Adrenal gland (tissue), 5 donors: ENCODE results near the gene TRIO.

Experiments used
- CTCF ChIP-seq, 6 experiments: fragments of 450-650 bp in 4 of 6; fragments of 200-600 bp in 2 of 6; sonication (generic) in 1 of 6; IDR thresholded peaks; 1 replicate in 5 of 6; 2 replicates in 1 of 6; pipeline versions ENCODE4 v1.5.1 to v1.8.0; 2016 to 2021; ENCODE audit warnings: antibody characterized with exemption in 6 of 6, mild to moderate bottlenecking in 2 of 6, moderate library complexity in 1 of 6
- POLR2A ChIP-seq, 2 donors: fragments of 450-650 bp; IDR thresholded peaks; one replicate each; pipeline ENCODE4 v1.6.1; 2017; ENCODE audit warnings: antibody characterized with exemption in 2 of 2, mild to moderate bottlenecking in 2 of 2, moderate library complexity in 1 of 2
- donor health status: DM: no; HTN: no; CAD: no.

GRCh38 chr5:14242871-14243383, 99.8 kb downstream of the TRIO start:
- TF ChIP-seq CTCF (IDR thresholded peaks at IDR 0.05) = no peak
- TF ChIP-seq POLR2A (IDR thresholded peaks at IDR 0.05) = no peak
